ENCODE measurements around the gene TMPRSS4. TPM values are rescaled to one million over a fixed set of nuclear protein-coding genes. Genes with fewer than 3 reads are reported as not detected.

The TMPRSS4 gene
- total RNA-seq, 2 donors from 2014 or later, result 6.5 TPM; not detected in 1

DNA sequence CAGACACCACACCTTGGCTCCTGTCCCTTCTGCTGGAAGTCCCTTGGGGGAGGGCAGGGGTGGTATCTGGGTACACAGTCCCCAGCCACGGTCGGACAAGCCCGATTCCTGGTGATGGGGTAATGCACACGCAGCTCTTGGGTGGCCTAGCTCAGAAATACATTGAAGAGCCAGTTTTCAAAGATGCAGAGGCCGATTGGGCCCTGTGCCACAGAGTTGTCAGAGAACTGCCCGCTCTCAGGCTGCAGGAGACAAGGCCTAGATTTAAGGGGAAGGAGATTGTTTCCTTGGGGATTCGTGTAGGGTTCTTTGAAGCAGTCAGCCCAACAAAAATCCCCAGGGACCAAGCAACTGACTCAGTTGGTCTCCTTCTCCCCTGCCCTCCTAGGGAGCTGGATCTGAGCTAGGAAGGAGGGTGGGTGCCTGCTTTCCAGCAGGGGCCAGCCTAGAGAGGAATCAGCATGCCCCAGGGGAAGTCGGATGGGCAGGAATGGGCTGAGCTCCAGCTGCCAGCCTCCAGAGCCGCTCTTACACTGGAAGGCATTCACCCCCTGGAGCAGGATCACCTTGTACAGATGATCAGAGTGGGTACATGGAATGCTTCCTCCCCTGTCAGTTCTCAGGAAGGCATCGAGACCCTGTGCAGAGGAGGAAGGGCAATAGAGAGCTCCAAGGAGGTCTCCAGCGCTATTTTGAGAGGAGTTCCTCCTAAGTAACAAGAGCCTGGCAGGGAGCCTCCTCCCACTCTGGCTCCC, 79.1 kb downstream of the TMPRSS4 start:
- H3K4me1 ChIP-seq, result peaks cover 16% of the 10 kb centered on the region
- 47 to 61% methylated on average over 9 to 11 of the region's 11 CpGs for WGBS, 2 donors
- H3K9me3 ChIP-seq, result no peaks in the 10 kb centered on the region
- TF ChIP-seq CTCF (IDR thresholded peaks at IDR 0.05), result no peak
- TF ChIP-seq POLR2A (IDR thresholded peaks at IDR 0.05), result no peak
- no peak overlapping the region for H3K4me3 ChIP-seq
- DNase-seq (no peak), ATAC-seq (no peak)
- peaks cover 0 to 5% of the 10 kb centered on the region in 2 donors for H3K27me3 ChIP-seq
- no peak overlapping the region for H3K27ac ChIP-seq
- no peaks in the 10 kb centered on the region for H3K36me3 ChIP-seq (replicated peaks in 1 of 2; ENCODE audit: insufficient read depth in 1 of 2, low read depth in 2 of 2)
- intact Hi-C loops (cut with DNase I), result no loop called here

DNA sequence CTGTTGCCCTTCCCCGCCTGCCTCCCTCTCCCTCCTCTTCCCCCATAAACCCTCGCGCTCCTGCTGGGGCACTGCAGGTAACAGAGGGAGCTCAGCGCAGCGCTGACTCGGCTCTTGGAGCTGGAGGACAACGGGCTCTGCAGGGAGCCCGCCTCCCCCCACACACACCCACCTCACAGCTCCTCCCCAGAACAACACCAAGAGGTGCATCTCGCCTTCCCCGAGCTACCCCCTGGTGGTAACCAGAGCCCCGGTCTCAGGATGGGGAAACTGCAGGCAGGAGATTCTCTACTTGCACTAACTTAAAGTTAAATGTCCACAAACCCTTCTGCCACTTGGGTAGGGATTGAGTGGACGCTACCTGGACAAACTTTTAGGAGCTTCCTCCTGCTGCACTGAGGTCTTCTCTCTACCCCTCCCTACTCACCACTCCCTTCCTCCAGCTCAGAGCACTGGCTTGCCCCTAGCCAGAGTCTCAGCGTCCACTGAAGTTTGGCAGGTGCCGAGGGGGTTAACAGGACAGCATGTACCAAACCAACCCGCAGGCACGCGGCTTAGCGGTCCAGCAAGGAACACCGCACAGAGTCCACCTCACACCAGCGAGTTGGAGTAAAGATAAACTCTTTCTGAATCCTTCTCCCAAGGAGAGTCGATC, 79.8 kb downstream of the TMPRSS4 start:
- Histone ChIP-seq H3K27me3 (peaks cover 0 to 5% of the 10 kb centered on the region in 2 donors), H3K36me3 (replicated peaks in 1 of 2; ENCODE audit: insufficient read depth in 1 of 2, low read depth in 2 of 2) (no peaks in the 10 kb centered on the region), H3K4me1 (peaks cover 16% of the 10 kb centered on the region), H3K27ac (no peak overlapping the region), H3K4me3 (no peak overlapping the region), H3K9me3 (no peaks in the 10 kb centered on the region)
- no peak for ATAC-seq
- intact Hi-C loops (cut with DNase I), result no loop called here
- no peak for TF ChIP-seq POLR2A (IDR thresholded peaks at IDR 0.05)
- TF ChIP-seq CTCF (IDR thresholded peaks at IDR 0.05), result no peak
- 4 to 8% methylated on average over 18 to 21 of the region's 21 CpGs for WGBS, 2 donors
- peak in 2 of 4 donors; percentile 21 to 29 for DNase-seq

DNA sequence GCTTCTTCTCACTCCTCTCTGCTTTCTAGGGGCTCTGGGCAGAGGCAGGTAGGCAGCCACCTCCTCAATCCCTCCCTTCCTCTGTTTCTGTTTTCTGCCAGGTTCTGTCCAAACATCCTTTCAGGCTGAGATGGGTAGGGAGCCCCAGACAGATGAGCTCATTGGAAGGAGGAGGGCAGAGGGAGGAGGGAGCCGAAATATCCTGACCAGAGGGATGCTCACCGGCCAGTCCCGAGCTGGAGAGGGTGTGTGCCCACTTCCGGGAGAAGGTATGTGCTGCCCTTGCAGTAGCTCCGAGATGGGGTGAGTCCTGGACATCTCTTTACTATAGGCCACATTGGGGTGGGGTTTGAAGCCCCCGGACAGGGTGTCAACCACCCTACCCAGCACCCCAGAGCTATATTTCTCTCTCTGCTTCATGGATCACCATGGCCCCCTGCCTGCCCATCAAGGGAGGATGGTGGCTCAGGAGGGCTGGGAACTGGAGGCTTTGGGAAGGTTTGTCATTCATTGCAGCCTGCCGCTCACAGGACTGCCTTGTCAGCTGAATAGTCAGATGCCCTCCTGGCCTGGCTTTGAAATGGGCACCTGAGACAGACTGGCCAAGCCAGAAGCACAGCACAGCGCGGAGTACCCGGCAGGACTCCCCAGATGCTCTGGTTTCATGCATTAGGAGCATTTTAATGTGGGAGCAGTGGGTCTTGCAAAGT, 80.5 kb downstream of the TMPRSS4 start:
- H3K4me3 ChIP-seq, result no peak overlapping the region
- H3K36me3 ChIP-seq (replicated peaks in 1 of 2; ENCODE audit: insufficient read depth in 1 of 2, low read depth in 2 of 2), result no peaks in the 10 kb centered on the region
- no peak for ATAC-seq
- TF ChIP-seq POLR2A (IDR thresholded peaks at IDR 0.05) (no peak), CTCF (IDR thresholded peaks at IDR 0.05) (no peak)
- H3K4me1 ChIP-seq, result peaks cover 10% of the 10 kb centered on the region
- no peak overlapping the region for H3K27ac ChIP-seq
- H3K9me3 ChIP-seq, result no peaks in the 10 kb centered on the region
- 37 to 52% methylated on average over 4 to 10 of the region's 10 CpGs for WGBS, 2 donors
- DNase-seq, result no peak
- peaks cover 0 to 3% of the 10 kb centered on the region in 2 donors for H3K27me3 ChIP-seq
- intact Hi-C loops (cut with DNase I), result no loop called here

- H3K27me3 ChIP-seq, result no peaks in the 10 kb centered on the region
- WGBS, 2 donors, result 74 to 77% methylated on average over 5 to 6 of the region's 6 CpGs
- intact Hi-C loops (cut with DNase I), result no loop called here
Measured at GRCh38 chr11:118161786-118162185, 84.9 kb downstream of the TMPRSS4 start.

More at GRCh38 chr11:118161786-118162185, 84.9 kb downstream of the TMPRSS4 start:
- Histone ChIP-seq H3K4me1 (no peaks in the 10 kb centered on the region), H3K4me3 (no peak overlapping the region), H3K9me3 (no peaks in the 10 kb centered on the region), H3K36me3 (replicated peaks in 1 of 2; ENCODE audit: insufficient read depth in 1 of 2, low read depth in 2 of 2) (no peaks in the 10 kb centered on the region), H3K27ac (no peak overlapping the region)
- no peak for ATAC-seq
- no peak for TF ChIP-seq POLR2A (IDR thresholded peaks at IDR 0.05)
- TF ChIP-seq CTCF (IDR thresholded peaks at IDR 0.05), result no peak
- DNase-seq, result no peak

Measured in body of pancreas (tissue), 4 donors.